Parathyroid adenoma (tissue), 2 donors: ENCODE results near the gene DNAI7.

Experiments used
- H2AFZ ChIP-seq: fragments of 300-600 bp; sonication (generic); one replicate; pipeline ENCODE4 v1.7.0; 2017; ENCODE audit warnings: antibody characterized with exemption, mild to moderate bottlenecking
- H3K27ac ChIP-seq: fragments of 300-600 bp; sonication (generic); one replicate; pipeline ENCODE4 v1.7.0; 2017
- H3K27me3 ChIP-seq: fragments of 300-600 bp; sonication (generic); one replicate; pipeline ENCODE4 v1.7.0; 2017; ENCODE audit warnings: low read length; ENCODE audit not compliant: control insufficient read depth, insufficient read depth
- H3K36me3 ChIP-seq: fragments of 300-600 bp; sonication (generic); one replicate; pipeline ENCODE4 v1.7.0; 2017; ENCODE audit warnings: low read length; ENCODE audit not compliant: control insufficient read depth, insufficient read depth
- H3K4me1 ChIP-seq: fragments of 300-600 bp; sonication (generic); one replicate; pipeline ENCODE4 v1.7.0; 2017; ENCODE audit warnings: control low read depth
- H3K4me2 ChIP-seq: fragments of 300-600 bp; sonication (generic); one replicate; pipeline ENCODE4 v1.7.0; 2017; ENCODE audit warnings: low read length
- H3K4me3 ChIP-seq: fragments of 300-600 bp; sonication (generic); one replicate; pipeline ENCODE4 v1.7.0; 2017; ENCODE audit warnings: low read depth, low read length
- H3K79me2 ChIP-seq: fragments of 300-600 bp; sonication (generic); one replicate; pipeline ENCODE4 v1.7.0; 2017; ENCODE audit warnings: control low read depth
- H3K9ac ChIP-seq: fragments of 300-600 bp; sonication (generic); one replicate; pipeline ENCODE4 v1.7.0; 2017; ENCODE audit warnings: mild to moderate bottlenecking
- H3K9me3 ChIP-seq: fragments of 300-600 bp; sonication (generic); one replicate; pipeline ENCODE4 v1.7.0; 2017; ENCODE audit warnings: low read length; ENCODE audit not compliant: control insufficient read depth
- CTCF ChIP-seq: fragments of 300-600 bp; sonication (generic); IDR thresholded peaks from one replicate; pipeline ENCODE4 v1.7.0; 2017; ENCODE audit warnings: antibody characterized with exemption, mild to moderate bottlenecking
- donor health status: primary hyperparathyroidism.

DNAI7 gene

GRCh38 chr12:25063873-25064628 lies 130.9 kb downstream of the DNAI7 start:
- TF ChIP-seq CTCF = no peak
- H3K36me3 ChIP-seq = no peaks in the 10 kb centered on the region
- H3K4me2 ChIP-seq = no peak overlapping the region
- H3K27me3 ChIP-seq = no peaks in the 10 kb centered on the region
- no peak overlapping the region for H3K4me3 ChIP-seq
- H3K79me2 ChIP-seq = no peaks in the 10 kb centered on the region
- H2AFZ ChIP-seq = no peak overlapping the region
- H3K4me1 ChIP-seq = no peaks in the 10 kb centered on the region
- H3K27ac ChIP-seq = no peak overlapping the region
- no peaks in the 10 kb centered on the region for H3K9me3 ChIP-seq
- H3K9ac ChIP-seq = no peak overlapping the region

GRCh38 chr12:25058658-25059058 lies 136.3 kb downstream of the DNAI7 start:
- Histone ChIP-seq H3K27me3 (no peaks in the 10 kb centered on the region), H3K4me2 (no peak overlapping the region), H3K79me2 (no peaks in the 10 kb centered on the region), H3K27ac (no peak overlapping the region), H3K4me1 (no peaks in the 10 kb centered on the region), H2AFZ (no peak overlapping the region), H3K36me3 (no peaks in the 10 kb centered on the region), H3K9me3 (no peaks in the 10 kb centered on the region), H3K9ac (no peak overlapping the region), H3K4me3 (no peak overlapping the region)
- no peak for TF ChIP-seq CTCF
